Smooth muscle cell of the umbilical artery (primary cell): ENCODE data around the gene TNKS1BP1. TPM values are rescaled to one million over a fixed set of nuclear protein-coding genes. Genes with fewer than 3 reads are reported as not detected.

Source experiments
- total RNA-seq: library from RNA; depleted of rRNA; stranded (reverse); fragments of >200 nt; gene quantifications from 2 replicates; pipeline ENCODE4 v1.2.3, GENCODE V29; 2014

The TNKS1BP1 gene
- 63.8 and 76.7 TPM in 2 replicates for total RNA-seq

GRCh38 chr11:57324886-57325734, at the start of gene TNKS1BP1:
Gene TNKS1BP1 (minus strand): TSS chr11:57324952. CDS start chr11:57321885, 3,067 bp downstream.

GRCh38 chr11:57338142-57338541, 13.4 kb upstream of the TNKS1BP1 start, which contains the start of gene P2RX3:
Gene P2RX3 (plus strand): TSS chr11:57338352. CDS start chr11:57338551, 199 bp downstream.

GRCh38 chr11:57335343-57336110, 10.8 kb upstream of the TNKS1BP1 start, which contains the start of gene SSRP1:
Gene SSRP1 (minus strand): TSS chr11:57335892. CDS start chr11:57335121, 771 bp downstream.

Other genes with a start within 250 kb of the TNKS1BP1 start
- gene LRRC55, start 143.0 kb downstream of the TNKS1BP1 start, total RNA-seq = not detected in 2 replicates
- gene APLNR, start 87.7 kb downstream of the TNKS1BP1 start, total RNA-seq = not detected in 2 replicates
- 46.3 and 85.6 TPM in 2 replicates for gene SSRP1, start 10.9 kb upstream of the TNKS1BP1 start, total RNA-seq
- gene P2RX3, start 13.4 kb upstream of the TNKS1BP1 start, total RNA-seq = not detected in 2 replicates
- gene PRG3, start 56.2 kb upstream of the TNKS1BP1 start, total RNA-seq = not detected in 2 replicates
- 0.09 and 0.89 TPM in 2 replicates for gene PRG2, start 65.7 kb upstream of the TNKS1BP1 start, total RNA-seq
- 38.6 and 49.6 TPM in 2 replicates for gene SLC43A3, start 102.2 kb upstream of the TNKS1BP1 start, total RNA-seq
- gene RTN4RL2, start 135.6 kb upstream of the TNKS1BP1 start, total RNA-seq = 0.05 TPM in 1 of 2 replicates, not detected in the other
- 12.5 and 17.8 TPM in 2 replicates for gene SLC43A1, start 190.8 kb upstream of the TNKS1BP1 start, total RNA-seq
- gene TIMM10, start 205.8 kb upstream of the TNKS1BP1 start, total RNA-seq = 14.1 and 22.6 TPM in 2 replicates
- gene SMTNL1, start 212.6 kb upstream of the TNKS1BP1 start, total RNA-seq = not detected in 2 replicates
- 31.2 and 33.7 TPM in 2 replicates for gene UBE2L6, start 242.7 kb upstream of the TNKS1BP1 start, total RNA-seq